GM18867 (cell line): ENCODE measurements around the gene ECI2.
"Not testable (repeated sequence)": the region's sequence is repeated elsewhere in the genome, so short reads cannot be mapped to it uniquely, and the experiment has no call there.

Source experiments
- ATAC-seq: cut with Tn5 transposase; IDR thresholded peaks from one replicate; pipeline ENCODE4 v1.9.1; 2021; ENCODE audit warnings: mild to moderate bottlenecking, moderate library complexity; ENCODE audit not compliant: unreplicated experiment

Gene ECI2

DNA sequence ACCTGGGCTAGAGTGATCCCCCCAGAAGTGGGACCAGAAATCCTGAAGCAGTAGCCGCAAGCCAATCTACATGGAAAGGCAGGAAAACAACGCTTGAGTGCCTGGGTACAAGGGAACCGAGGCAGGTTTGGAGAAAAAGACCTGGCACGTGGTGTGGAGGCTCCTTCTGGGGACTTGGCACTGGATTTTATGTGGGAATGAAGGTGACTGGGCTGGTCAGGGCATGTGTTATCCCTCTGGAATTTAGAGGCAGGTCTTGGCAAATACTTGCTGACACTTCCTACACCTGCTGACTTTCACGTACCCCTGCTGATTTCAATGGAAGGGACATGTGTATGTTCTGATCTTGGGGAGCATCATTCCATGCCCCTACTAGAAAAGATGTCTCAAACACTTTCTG is 31.4 kb downstream of the ECI2 start:
- no peak for ATAC-seq

DNA sequence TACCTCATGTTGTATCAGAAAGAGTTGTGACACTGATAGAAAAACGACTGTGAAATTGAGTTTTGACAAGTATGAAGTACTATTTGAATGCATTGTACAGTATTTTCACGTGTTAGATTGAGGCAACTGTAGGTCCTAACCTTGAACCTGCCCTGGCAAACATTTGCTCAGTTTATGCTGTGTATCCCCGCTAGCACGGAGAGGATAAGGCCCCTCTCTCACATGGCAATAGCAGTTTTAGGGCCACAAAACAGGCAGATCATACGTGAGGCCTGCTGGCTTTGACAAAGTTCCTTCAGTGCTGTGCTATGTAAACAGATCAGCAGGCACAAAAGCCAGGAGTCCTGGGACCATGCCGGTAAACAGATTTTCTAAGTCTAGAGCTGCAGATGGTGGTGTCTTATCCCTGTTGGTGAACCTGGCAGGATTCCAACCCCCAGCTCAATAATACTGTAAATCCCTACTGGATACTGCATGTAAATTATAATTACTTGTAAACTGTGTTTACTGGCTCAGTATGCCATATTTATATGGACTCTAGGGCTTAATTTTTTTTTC is 32.6 kb downstream of the ECI2 start:
- ATAC-seq = no peak

DNA sequence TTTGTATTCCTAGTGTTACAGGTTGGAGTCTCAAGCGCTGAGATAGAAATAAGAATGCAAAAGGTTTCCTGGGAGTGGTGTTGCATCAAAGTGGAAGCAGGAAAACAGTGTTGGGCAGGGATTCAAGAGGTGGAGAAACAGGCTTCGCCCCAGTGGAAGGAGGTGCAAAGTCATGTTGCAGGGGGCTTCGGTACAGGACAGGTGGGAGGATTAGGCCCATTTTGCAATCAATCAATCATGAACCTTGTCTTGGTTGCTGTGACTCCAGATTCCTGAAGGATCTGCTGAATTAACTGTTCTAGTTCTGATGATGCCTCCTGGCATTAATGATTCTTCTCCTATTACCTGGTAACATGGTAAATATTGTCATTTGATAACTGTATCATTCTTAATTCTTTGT is 34.1 kb downstream of the ECI2 start:
- no peak for ATAC-seq

DNA sequence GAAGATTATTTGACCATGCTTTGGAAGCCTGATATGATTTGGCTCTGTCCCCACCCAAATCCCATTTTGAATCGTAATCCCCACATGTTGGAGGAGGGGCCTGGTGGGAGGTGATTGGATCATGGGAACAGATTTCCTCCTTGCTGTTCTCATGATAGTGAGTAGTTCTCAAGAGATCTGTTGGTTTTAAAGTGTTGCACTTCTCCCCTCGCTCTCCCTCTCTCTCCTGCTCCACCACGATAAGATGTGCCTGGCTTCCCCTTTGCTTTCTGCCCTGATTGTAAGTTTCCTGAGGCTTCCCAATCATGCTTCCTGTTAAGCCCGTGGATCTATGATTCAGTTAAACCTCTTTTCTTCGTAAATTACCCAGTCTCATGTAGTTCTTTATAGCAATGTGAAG is 34.7 kb downstream of the ECI2 start:
- no peak for ATAC-seq

DNA sequence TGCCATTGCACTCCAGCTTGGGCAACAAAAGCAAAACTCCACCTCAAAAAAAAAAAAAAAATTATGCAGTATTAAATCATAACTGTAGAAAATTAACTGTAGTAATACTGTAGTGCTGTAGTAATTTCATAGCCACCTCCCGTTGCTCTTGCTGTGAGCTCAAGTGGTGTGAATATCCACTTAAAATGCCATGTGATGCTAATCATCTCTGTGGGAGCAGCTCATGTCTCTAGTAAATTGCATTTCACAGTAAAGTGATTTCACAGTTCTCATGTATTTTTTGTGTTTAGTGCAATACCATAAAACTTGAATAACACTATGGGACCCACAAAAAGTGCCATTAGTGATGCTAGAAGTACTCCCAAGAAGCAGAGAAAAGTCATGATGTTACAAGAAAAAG is 42.1 kb downstream of the ECI2 start:
- ATAC-seq = no peak

DNA sequence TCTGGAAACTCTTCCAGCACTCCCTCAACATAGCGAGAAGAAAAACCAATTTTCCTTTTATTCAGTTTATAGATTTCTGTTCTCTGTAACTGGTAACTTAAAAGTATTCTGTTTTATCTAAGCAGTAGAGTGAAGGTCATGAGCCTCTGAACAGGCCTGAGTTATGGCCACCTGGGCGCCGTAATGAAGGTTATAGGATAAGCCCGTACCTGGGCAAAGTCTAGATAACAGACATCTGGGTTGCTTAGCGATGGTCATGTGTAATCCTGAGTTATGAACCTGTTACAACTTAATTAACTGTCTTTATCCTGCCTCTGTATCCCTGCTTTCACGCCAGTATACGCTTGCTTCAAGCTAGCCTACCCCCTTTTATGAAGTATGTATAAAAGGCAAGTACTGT is 43.4 kb downstream of the ECI2 start:
- no peak for ATAC-seq

DNA sequence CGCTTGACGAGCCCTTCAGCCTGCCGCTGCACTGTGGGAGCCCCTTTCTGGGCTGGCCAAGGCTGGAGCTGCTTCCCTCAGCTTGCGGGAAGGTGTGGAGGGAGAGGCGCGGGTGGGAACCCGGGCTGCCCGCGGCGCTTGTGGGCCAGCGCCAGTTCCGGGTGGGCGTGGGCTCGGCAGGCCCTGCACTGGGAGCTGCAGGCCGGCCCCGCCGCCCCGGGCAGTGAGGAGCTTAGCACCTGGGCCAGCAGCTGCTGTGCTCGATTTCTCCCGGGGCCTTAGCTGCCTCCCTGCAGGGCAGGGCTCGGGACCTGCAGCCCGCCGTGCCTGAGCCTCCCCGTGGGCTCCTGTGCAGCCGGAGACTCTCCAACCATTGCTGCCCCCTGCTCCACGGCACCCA is 45.3 kb downstream of the ECI2 start:
- ATAC-seq = not testable (repeated sequence)

DNA sequence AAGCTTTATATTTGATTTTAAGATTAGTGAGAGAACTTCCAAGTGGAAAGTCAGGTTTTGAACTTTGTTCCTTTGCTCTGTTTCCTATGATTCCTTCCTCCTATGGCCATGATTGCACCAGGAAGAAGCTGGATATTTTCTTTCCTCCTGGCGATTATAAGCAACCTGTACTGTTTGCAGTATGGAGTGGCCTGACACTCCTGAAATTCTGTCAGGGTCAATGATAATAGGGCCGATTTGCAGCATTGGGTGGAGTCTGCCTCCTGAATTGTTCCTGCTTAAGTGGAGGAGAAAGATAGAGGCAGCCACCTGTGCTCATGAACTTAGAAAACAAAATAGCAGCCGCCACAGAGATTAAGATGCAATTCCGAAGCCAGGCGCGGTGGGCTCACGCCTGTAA is 46.7 kb downstream of the ECI2 start:
- no peak for ATAC-seq

DNA sequence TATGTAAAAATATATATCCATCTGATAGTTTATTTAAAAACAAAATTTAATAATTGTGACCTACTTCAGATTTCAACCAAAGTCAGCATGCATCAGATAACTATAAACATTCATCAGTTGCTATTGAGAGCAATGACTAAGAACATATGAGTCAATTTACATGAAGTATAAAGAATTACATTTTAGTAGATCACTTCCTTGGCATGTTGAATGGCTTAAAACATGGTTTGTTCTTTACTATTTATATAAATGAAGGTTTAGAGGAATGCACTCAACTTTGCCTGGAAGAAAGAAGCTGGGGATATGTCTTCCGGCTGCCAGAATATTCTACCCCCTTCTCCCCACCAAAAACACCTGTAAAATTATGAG is 50.1 kb downstream of the ECI2 start:
- no peak for ATAC-seq

DNA sequence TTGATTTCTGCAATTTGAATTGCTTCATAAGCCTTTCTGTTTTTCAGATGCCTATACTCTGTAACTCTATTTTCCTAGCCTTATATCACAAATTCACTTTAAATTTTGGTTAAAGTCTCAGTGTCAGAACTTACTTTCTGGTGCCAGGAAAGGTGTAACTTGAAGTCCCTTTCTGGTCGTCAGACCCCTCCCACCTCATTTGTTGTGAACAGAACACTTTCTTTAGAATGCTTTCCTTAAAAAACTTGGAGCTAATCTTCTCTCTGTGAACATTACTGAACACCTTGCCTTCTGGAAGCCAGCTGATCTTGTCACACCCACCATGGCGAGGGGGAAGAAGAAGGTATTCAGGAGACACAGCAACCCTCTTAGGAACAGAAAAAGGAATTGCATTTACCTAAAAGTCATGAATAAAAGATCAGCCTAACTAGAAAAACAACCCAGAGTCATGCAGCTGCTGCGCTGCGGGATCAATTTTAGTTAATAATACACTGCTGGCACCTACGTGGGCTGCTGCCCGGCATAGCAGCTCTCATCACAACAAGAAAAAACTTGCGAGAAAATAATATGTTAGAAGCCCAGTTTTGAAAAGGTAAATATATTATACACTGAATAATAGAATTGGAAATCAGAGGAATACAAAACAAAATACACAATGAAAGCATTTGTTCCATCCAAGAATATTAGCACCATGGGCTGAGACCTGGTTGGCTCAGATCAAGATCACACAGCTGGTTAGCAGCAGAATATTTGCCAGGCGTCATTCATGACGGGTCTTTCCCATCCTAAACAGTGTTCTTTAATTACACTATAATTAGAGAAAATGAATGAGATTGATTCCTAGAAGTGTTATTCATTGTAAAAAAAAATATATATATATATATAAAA is 50.7 kb downstream of the ECI2 start:
- no peak for ATAC-seq

DNA sequence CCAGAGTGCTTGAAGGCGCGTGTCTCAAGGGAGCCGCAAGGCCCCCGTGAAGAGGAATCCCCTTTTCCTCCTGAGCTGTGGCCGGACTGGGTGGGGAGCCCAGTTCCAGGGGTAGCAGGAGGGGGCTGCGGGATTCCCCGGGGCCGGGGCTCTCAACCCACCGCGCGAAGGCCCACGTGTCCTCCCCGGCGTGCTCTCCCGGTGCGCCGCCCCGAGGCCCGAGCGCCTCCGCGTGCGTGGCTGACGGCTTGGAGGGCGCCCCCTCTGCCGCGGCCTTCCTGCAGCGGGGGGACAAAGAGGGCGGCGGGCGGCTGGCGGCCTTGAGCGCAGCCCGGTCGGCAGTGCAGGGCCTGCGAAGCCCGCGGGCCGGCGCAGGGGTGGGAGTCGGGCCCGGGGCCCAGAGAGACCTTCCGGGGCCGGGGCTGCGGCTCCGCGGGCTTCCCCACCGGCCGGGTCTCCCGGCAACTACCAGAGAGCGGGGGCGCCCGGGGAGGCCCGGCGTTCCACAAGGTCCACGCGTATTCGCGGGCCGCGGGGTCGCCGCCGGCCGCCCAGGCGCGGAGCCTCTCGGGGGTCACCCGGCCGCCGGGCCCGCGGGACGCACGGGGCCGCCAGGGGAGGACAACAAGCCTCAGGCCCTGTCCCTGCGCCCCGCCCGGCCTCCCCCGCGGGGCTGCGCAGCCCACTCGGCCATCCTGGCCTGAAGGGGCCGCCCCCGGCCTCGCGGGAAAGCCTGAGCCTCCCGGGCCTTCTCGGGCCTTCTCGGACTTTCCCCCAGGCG is 56.5 kb downstream of the ECI2 start, which contains the start of gene FAM217A:
FAM217A (minus strand) TSS at position 447 of the 781 bp plus-strand sequence. CDS start 1,723 bp downstream, outside the sequence.
- no peak for ATAC-seq

DNA sequence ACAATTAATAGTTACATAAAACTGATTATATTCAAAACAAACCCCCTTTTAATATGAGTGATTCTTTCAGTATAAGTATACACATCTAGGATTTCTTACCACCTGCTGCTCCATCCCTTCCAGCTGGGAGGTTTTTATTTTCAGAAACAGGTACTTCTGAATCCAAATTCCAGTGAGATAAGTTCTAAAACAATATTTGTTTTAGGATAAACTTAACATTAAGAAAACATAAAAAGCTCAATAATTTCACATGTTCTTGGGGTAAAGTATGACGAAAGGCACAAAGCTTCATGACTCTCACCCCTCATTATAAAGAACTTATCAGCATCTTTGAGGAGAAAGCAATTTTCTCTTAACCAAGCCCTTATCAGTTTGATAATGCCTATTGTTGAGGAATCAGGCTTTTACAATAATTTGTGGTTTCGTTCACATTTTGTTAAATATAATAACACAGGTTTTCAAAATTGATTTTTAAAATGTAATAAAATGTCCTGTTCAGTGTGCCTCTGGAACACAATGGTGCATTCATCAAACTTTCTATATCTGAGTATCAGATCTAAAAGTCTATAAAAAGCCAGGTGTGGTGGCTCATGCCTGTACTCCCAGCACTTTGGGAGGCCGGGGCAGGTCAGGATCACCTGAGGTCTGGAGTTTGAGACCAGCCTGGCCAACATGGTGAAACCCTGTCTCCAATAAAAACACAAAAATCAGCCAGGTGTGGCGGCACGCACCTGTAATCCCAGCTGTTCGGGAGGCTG is 60.7 kb downstream of the ECI2 start:
- ATAC-seq = no peak

DNA sequence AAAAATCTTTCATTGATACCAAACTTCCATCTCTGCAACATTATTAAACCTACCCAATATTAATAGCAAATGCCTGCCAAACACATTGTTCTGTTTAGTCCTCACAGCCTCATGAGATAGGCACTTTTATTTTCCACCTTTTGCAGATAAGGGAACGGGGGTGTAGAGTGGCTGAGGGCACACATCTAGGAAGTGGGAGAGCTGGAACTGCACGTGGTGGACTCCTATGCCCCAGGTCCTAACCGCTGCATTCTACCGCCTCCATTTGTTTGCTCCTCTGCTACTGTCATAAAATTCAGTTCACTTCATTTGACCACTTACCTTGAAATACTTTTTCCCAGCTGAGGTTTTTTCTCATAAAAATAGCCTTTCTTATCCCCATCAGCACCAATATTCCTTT is 64.0 kb downstream of the ECI2 start:
- ATAC-seq = no peak

DNA sequence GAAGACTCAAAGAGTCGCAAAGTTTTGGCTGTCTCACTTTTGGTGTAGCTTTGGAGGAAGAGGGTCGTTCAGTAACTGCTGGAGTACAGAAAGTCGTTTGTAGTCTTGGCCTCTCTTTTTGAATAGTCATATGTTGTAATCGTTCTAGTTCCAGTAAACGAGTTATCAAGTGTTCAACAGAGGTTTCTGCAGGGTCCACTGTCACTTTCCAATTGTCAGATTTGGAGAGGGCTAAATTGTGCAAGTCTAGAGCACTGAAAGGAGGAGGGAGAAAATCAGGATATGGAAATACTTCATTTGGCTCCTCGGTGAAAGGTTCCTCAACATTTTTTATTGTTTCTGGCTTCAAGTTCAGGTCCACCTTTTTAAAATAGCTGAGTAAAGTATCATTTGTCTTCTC is 66.2 kb downstream of the ECI2 start:
- ATAC-seq = no peak

DNA sequence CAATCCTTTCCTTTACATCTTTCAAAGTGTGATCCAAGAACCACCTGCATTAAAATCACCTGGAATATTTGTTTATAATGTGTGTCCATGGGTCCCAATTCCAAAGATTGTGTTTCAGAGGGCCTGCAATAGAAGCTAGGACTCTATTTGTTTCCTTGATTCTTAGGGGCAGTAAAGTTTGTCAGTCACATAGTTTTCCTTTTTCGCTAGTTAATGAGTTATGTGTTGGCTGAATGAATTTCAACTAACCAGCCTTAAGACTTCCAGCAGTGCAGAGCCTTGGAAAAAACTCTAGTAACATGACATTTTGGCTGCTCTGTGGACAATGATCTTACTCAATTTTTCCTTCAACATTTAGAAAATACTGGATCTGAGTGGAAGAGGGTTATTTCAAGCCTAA is 67.7 kb downstream of the ECI2 start:
- ATAC-seq = no peak

DNA sequence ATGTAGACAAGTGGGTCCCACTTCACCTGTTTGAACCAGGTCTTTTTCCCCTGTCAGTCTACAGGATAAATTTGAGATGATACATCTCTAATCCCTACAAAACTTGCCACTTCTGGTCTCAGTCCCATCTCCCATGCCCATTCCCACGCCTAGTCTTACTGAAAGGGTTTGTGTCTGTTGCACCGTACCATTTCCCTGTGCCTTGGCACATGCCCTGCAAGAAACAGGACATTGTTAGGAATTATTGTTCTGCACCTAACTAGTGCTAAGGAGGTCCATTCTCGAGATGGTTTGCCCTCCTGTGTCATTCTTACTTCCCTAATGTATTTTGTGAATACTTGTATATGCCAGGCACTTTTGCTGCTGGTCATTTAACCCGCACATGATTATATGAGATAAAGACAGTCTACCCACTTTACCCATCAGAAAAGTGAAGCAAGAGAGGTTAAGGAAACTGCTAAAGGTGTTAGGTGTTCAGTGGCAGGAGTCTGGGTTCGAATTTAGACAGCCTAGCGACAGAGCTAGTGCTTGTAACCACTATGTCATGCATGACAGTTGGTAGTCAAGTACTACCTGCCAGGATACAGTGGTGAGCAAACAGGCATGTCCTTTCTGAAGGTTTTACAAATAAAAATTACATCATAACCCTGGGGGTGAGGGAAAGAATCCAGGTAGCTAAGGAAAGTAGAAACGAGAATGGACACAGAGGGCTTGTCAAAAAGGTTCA is 69.2 kb downstream of the ECI2 start:
- no peak for ATAC-seq
